ENCODE data around the gene PRL. TPM values are rescaled to one million over a fixed set of nuclear protein-coding genes. Genes with fewer than 3 reads are reported as not detected.

PRL gene
- total and polyA plus RNA-seq, 3 donors from 2014 or later: 0.63 to 2.4 TPM; not detected in 1

- no peaks in the 10 kb centered on the region for H3K27me3 ChIP-seq
- no peaks in the 10 kb centered on the region for H3K9me3 ChIP-seq
- 0% methylated on average over 1 of the region's 1 CpG for WGBS, 2 donors
- intact Hi-C loops (cut with DNase I; ENCODE audit: low total_unique reads): no loop called here
- no peaks in the 10 kb centered on the region for H3K36me3 ChIP-seq (ENCODE audit: low read depth, missing control alignments)
- DNase-seq: no peak
- no peaks in the 10 kb centered on the region for H3K4me1 ChIP-seq
- H3K27ac ChIP-seq: no peak overlapping the region
- TF ChIP-seq CTCF (IDR thresholded peaks at IDR 0.05) (no peak), POLR2A (IDR thresholded peaks at IDR 0.05) (no peak)
- H3K4me3 ChIP-seq: no peak overlapping the region
Observed at GRCh38 chr6:22240025-22240424, 56.8 kb downstream of the PRL start.

- Histone ChIP-seq H3K36me3 (ENCODE audit: low read depth, missing control alignments) (no peaks in the 10 kb centered on the region), H3K27me3 (no peaks in the 10 kb centered on the region), H3K4me1 (no peaks in the 10 kb centered on the region), H3K9me3 (no peaks in the 10 kb centered on the region), H3K27ac (no peak overlapping the region), H3K4me3 (no peak overlapping the region)
- 56 to 63% methylated on average over 4 of the region's 4 CpGs for WGBS, 2 donors
- intact Hi-C loops (cut with DNase I; ENCODE audit: low total_unique reads): no loop called here
- no peak for TF ChIP-seq POLR2A (IDR thresholded peaks at IDR 0.05)
- no peak for TF ChIP-seq CTCF (IDR thresholded peaks at IDR 0.05)
- DNase-seq: no peak
Observed at GRCh38 chr6:22239261-22239921, 57.4 kb downstream of the PRL start.

- WGBS, 2 donors: 86 to 92% methylated on average over 4 of the region's 4 CpGs
- H3K4me3 ChIP-seq: no peak overlapping the region
- no peaks in the 10 kb centered on the region for H3K27me3 ChIP-seq
- no peak for DNase-seq
- H3K27ac ChIP-seq: no peak overlapping the region
- TF ChIP-seq POLR2A (IDR thresholded peaks at IDR 0.05) (no peak), CTCF (IDR thresholded peaks at IDR 0.05) (no peak)
- no peaks in the 10 kb centered on the region for H3K9me3 ChIP-seq
- intact Hi-C loops (cut with DNase I; ENCODE audit: low total_unique reads): no loop called here
- no peaks in the 10 kb centered on the region for H3K36me3 ChIP-seq (ENCODE audit: low read depth, missing control alignments)
- no peaks in the 10 kb centered on the region for H3K4me1 ChIP-seq
Observed at GRCh38 chr6:22238861-22239260, 58.0 kb downstream of the PRL start.

GRCh38 chr6:22237526-22237925 lies 59.3 kb downstream of the PRL start:
- Histone ChIP-seq H3K4me3 (no peak overlapping the region), H3K36me3 (ENCODE audit: low read depth, missing control alignments) (no peaks in the 10 kb centered on the region), H3K4me1 (no peaks in the 10 kb centered on the region), H3K27ac (no peak overlapping the region), H3K9me3 (no peaks in the 10 kb centered on the region), H3K27me3 (no peaks in the 10 kb centered on the region)
- 0% methylated on average over 1 of the region's 1 CpG for WGBS, 2 donors
- DNase-seq: no peak
- TF ChIP-seq CTCF (IDR thresholded peaks at IDR 0.05) (no peak), POLR2A (IDR thresholded peaks at IDR 0.05) (no peak)
- intact Hi-C loops (cut with DNase I; ENCODE audit: low total_unique reads): no loop called here
